ENCODE results near the gene ANTXR2.

ANTXR2 gene

DNA sequence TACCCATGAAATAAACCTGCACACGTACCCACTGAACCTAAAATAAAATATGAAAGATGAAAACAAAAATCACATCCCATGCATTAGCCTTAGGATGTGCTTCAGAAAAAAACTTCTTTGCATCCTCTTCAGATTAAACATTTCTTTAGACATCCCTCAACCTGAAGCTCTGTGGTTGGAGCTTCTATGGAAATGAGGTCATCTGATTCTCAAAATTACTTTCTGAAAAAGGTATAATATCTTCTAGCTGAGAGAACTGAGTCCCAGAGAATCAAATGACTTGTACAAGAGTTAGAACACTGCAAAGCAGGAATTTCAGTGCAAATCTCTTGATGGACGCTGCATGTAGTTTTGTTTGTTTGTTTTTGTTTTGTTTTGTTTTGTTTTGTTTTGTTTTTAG is 19.1 kb upstream of the ANTXR2 start:
- DNase-seq (ENCODE audit: low spot score), result no peak

DNA sequence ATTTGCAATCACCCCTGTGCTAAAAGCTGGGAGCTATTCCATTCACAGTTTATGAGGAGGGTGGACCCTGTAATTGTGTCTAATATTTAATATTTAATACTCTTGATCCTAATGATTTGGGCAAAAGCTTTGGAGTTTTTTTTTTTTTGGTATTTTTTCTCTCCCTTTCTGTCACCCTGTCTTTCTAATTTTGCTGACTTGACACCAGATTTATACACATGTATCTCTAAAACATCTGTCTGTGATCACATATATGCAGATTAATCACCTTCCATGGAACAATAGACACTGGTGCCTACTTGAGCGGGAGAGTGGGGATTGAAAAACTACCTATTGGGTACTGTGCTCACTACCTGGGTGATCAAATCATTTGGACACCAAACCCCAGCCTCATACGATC is 18.7 kb upstream of the ANTXR2 start:
- DNase-seq (ENCODE audit: low spot score), result no peak

DNA sequence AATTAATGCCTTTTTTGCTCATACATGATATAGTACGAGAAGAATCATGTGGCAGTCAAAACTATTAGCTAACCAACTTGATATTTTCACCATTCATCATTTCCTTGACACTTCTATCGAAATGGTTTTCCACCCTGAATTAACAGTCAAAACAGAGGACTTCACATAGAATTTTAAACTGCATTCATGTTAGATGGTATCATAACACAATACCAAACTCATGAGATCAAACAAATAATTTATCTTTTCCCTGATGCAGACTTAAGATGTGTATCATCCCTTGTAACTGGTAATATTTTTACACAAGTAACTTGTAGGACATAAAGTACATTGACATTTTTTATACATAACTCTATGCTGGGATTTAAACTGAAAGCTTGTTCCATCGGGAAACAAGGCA is 18.2 kb upstream of the ANTXR2 start:
- no peak for DNase-seq (ENCODE audit: low spot score)

DNA sequence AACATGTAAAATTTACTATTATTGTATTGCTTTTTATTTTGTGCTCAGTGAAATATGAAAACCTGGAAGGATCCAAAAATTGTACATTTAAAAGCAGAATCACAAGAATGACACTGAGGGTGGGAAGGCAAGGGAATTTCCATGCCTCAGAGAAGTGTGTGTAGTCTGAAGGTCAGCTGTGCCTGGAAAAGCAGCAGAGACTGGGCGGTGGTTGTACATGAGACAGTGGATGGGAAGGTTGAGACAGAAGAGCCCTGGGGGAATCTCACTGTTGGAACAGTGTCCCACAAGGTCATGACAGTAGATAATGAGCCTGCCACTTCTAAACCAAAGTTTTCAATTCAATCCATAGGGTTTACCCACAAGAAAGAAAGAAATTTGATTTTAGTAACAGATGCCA is 17.1 kb upstream of the ANTXR2 start:
- DNase-seq (ENCODE audit: low spot score), result no peak

DNA sequence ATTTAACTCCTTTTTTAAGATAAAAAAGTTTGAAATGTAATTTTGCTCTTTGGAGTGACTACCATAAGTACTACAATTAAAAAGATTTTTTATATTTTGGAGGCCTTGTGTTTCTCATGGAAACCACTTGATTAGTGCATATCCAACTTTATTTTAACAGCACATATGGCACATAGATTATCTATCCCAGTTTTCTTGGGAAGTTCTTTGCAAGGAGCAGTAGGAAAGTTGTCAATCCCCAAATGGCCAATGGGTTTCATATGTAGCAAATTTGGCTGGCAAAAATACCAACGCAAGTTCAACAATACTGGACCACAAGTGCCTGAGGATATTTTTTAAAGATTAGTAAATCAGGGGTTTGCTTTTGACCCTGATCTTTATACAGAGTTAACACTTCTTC is 15.4 kb upstream of the ANTXR2 start:
- no peak for DNase-seq (ENCODE audit: low spot score)

DNA sequence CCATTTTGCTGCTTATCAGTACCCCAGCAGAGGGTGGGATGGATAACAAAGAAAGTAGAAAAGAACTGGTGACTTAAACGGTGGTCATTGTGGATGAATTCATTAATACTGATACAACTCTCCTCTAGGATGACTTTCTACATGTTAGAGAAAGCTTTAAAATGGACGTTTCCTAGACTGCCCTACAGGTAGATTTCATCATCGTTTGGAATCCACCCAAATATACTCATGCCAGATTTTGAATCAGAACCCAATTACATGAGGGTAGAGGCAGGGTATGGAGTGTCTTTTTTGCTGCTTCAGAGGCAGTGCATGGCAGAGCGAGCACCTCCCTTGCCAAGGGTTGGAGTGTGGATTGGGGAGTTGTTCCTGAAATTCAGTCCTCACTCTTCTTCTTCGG is 13.3 kb upstream of the ANTXR2 start:
- no peak for DNase-seq (ENCODE audit: low spot score)

DNA sequence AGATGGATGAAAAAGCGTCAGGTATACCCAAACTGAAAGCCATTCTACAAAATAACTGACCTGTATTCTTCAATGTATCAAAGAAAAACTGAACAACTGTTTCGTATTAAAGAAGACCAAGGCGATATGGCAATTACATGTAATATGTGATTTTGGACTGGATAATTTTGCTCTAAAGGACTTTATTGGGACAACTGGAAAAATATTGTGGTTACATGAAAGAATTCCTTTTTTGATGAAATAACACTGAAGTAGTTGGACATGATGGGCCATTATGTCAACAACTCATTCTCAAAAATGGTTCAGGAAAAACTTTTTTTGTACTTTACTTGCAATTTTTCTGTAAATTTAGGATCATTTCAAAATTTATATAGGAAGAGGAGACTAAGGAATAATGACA is 12.1 kb upstream of the ANTXR2 start:
- no peak for DNase-seq (ENCODE audit: low spot score)

DNA sequence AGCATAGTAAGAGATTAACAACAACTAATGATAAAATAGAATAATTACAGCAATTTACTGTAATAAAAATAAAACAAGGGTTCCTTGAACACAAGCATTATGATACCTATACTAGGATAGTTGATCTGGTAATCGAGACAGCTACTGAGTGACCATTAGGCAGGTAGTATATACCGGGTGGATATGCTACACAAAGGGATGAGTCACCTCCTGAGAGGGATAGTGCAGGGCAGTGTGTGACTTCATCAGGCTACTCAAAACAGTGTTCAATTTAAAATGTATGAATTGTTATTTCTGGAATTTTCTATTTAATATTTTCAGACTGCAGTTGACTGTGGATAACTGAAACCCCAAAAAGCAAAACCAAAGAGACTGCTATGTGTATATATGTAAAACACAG is 9.7 kb upstream of the ANTXR2 start:
- DNase-seq (ENCODE audit: low spot score), result no peak

DNA sequence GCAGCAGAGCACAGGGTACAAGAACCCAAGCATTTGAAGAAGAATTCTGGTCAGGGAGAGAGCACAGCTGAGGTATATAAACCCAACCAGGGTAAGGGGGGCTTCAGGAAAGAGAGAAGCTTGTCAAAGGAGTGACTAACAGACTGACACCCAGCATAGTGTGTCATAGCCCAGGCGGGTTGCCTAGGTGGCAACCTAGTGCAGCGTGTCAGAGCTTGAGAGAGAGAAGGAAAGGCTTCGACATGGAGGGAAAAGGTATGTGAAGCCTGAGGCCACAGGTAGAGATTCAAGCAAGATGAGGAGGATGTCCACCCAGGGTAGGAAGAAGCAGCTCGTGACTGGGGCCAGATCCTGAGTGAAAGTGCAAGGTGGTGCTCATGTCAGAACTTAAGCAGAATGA is 8.5 kb upstream of the ANTXR2 start:
- peak; percentile 14 for DNase-seq (ENCODE audit: low spot score)

DNA sequence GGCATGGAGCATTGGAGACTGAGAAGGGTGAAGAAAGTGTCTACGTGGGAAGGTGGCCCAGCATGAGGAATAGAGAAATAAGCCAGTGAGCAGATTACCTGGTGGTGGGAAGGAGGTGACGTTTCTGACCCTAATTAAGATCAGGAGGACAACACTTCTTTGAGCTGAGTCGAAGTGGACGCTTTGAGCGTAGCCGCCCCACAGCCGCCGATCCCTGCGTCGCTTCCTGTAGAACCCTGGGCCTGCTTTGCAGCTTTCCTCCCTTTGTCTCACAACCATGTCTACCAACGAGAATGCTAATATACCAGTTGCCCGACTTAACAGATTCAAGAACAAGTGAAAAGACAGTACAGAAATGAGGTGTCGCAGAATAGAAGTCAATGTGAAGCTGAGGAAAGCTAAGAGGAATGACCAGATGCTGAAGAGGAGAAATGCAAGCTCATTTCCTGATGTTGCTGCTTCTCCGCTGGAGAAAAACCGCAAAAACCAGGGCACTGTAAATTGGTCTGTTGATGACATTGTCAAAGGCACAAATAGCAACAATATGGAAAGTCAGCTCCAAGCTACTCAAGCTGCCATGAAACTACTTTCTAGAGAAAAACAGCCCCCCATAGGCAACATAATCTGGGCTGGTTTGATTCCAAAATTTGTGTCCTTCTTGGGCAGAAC is 6.4 kb upstream of the ANTXR2 start:
- no peak for DNase-seq (ENCODE audit: low spot score)

DNA sequence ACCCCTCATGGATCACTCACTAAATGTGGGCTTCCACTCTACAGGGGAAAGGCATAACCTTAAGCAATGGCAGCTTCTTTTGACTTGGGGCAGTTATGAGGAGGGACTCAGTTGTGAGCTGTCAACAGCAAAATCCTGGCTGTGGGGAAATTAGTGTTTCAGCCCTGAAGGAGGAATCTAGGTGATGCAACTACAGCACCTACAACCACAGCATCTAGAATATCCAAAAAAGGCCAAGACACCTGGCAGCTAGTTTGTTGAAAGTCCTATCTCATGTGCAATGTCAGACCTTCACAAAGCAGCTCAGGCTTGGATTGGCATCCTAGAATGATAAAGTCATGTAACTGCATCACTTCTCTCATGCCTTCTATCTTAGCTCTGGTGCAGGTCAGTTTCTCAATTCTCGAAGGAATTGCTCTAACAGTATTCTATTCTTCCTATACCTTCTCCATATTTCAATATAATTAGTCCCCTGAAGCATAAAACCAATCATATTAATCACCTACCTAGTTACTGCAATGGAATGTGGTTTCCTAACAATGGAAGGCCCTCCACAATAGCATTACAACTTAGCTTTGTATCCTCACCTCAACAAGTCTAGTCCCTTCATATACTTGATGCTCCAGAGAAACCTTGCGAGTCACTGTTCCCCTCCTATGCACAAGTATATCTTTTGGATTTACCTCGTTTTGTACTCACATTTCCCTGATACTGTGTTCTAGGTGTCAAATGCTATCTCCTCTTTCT is 5.5 kb upstream of the ANTXR2 start:
- no peak for DNase-seq (ENCODE audit: low spot score)

DNA sequence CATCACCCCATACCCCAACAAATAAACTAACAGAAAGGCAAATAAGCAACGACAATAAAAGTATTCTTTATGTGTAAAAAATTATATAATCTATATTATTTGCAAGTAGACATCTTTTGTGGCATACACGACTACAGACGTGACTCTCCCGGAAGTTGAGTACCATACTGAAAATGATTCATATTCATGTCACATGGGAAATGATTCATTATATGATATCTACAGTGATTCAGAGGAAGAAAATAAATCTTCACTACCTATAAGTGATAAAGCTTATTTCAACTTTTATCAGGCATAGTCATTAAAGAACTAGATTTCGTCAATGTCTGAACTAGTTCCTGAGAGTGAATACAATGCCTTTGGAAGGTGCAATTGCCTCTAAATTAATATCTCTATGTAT is 4.6 kb upstream of the ANTXR2 start:
- DNase-seq (ENCODE audit: low spot score), result peak; percentile 53

DNA sequence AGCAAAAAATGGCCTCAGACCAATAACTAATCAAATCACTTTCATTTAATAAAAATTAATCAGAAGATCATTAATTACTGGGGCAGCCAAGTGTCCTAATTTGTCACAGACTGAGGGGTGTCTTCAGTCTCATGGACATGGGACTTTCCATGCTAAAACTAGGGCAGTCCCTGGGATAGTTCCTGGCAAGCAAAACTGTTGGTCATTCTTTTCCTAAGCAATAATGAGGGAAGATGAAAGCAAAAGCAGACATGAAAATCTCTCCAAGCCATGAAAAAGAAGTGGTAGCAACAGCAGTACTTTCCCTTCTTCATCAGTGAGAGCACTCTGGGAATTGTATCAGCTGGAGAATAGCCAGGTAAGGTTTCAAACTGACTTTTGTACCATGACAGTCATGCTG is 3.7 kb upstream of the ANTXR2 start:
- no peak for DNase-seq (ENCODE audit: low spot score)

DNA sequence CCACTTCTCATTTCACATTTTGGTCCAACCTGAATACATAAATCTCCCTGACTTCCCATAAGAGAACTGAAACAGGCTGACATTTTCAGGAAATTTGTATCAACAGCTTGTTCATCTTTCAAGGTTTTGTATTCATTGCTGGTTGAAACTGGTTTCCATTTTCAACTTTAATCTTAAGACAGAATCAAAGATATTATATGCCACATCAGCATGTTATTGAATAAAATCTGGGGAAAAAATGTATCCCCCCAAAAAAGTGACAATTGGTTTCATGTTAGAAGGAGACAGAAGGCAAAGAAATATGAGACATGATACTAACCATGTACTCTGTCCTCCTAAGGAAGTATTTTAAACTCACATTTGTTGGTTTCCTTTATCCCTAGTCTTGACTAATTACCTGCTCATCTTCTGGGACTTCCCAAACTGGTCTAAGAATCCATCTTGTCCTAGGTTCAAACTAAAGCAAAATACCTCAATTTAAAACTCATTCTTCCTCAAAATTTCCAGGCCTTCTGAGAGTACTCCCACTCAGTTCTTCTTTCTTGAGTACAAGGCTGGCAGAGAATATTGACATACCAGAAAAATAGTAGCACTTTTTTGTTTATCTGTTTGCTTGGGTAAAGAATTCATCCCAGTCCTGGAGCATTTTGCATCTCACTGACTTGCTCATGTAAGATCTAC is 3.1 kb upstream of the ANTXR2 start:
- DNase-seq (ENCODE audit: low spot score), result no peak

DNA sequence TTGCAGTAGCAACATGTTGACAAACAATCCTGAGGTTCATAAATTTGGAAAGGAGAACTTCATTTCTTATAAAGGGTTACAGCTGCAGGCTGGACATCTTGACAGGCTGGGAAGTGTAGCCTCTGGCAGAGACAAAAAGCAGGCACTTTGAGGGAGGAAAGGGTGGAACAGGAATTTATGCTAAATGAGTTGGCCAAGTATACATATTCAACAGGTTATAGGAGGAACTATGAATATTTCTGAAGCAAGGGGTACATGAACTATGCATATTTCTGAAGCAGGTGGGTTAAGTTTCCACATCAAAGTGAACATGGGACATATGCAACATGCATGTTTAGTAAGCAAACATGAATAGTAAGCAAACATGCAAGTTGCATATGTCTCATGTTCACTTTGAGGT is 1.6 kb upstream of the ANTXR2 start:
- DNase-seq (ENCODE audit: low spot score), result no peak

DNA sequence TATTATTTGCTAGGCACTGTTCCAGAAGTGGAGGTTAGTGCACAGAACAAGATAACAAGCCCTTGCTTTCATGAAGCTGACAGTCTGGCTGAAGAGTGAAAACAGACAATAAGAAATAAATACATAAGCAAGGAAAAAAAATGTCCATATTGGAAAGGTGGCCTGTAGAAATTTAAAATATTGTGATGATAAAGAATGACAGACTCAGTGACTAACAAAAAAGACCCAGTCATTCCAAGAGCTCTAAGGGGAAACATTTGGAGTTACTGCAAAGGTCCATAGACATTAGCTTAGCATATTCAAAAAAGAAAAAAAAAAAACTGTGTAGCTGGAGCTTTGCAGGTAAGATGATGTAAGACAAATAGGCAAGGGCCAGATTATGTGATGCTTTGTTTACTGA is 1.0 kb upstream of the ANTXR2 start:
- DNase-seq (ENCODE audit: low spot score), result no peak

DNA sequence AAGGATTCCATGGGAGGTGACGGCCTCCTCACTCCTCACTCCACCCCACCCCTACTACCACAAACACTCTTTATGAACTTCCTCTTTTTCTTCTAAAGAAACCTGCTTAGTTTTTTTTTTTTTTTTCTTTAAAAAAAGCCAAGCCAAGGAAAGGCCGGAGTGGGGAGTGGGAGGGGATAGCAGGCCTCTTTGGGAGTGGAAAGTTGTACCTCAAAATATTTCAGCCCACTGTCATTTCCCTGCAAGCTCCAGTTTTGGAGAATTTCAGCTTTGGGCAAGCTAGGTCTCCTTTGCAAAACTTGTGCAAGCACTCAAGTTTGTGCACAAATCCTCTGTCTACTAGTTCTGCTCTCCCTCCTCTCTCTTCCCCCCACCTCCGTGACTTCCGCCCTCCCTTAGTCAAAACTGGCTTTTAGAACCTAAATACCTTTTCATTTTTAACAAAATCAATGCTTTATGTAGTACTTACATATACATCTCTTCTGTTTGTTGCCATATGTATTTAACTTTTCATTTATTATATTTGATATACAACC is 512 bp upstream of the ANTXR2 start:
- DNase-seq (ENCODE audit: low spot score), result peak; percentile 31

DNA sequence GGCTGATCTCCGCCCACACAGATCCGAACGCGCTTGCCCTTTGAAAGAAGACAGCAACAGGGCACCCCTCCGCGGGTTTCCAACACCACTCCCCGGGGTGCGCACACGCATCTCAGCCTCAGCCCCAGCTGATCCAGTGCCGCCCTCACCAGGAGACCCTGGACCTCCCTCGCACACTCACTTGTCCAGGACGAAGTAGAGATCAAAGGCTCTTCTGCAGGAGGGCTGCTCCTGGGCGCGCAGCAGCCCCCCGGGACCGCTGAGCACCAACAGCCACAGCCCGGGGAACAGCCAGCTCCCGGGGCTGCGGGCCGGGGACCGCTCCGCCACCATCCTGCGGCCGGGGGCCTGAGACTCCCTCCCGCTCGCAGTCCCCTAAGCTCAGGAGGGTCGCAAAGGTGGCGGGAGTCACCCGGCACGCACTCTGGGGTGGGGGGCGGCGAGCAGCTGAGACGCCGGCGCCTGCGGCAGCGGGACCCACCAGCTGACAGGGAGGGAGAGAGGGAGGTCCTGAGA is 743 bp downstream of the ANTXR2 start:
- DNase-seq (ENCODE audit: low spot score), result peak; percentile 67

DNA sequence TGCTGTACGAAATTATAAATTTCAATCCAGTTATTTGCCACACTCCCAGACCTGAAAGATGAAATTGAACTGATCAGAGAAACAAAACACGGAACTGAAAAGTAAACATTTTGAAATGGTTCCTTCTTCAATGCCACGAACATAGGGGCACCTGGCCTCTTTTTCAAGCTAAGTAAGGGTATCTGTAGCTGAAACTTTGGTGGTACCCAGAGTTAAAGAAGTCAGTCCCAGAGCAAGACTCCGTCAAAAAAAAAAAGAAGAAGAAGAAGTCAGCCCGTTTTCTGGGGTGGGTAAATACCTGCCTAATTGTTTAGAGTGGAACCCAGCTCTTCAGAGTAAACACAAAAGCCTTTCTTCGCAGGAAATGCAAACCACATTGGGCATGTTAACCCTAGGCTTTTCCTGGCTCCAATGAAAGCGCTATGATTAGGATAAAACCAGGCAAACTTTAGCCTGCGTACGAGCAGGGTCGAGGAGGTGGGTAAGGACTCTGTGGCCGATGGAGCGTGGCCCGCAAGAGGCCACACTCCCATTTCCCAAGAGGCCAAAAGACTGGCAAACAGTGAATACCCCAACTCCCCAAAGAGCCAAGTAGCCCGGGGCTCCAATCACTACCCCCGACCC is 1.3 kb downstream of the ANTXR2 start:
- no peak for DNase-seq (ENCODE audit: low spot score)

DNA sequence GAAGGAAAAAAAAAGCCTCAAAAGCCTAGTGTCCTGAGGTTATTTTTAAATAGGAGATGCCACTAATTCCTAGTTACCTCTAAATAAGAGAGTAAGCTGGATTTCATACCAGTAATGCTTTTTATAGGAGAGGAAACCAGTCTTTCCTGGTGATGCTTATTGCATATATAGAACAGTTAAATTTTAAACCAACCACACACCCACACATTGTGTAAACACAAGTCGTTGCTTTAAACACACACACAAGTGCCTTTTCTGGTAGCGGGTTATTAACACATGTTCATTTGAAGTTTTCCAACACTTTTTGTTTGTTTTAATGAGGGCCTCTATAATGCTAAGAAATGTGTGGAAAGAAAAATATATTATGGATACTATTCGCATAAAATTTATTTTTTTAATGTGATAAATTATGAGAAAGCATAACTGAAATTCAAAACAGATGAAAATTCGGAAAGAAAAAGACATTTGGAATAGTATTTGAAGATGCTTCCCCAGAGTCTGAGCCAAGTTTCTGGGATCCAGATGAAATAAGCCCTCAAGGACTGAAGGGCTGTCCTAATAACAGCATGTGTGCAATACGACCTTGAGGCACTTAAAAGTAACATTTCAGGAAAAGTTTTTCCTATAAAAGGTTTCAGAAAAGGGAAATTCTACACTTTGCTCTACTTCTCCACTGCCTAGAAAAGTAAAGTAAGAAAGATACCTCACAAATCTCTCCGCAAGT is 2.0 kb downstream of the ANTXR2 start:
- DNase-seq (ENCODE audit: low spot score), result no peak

DNA sequence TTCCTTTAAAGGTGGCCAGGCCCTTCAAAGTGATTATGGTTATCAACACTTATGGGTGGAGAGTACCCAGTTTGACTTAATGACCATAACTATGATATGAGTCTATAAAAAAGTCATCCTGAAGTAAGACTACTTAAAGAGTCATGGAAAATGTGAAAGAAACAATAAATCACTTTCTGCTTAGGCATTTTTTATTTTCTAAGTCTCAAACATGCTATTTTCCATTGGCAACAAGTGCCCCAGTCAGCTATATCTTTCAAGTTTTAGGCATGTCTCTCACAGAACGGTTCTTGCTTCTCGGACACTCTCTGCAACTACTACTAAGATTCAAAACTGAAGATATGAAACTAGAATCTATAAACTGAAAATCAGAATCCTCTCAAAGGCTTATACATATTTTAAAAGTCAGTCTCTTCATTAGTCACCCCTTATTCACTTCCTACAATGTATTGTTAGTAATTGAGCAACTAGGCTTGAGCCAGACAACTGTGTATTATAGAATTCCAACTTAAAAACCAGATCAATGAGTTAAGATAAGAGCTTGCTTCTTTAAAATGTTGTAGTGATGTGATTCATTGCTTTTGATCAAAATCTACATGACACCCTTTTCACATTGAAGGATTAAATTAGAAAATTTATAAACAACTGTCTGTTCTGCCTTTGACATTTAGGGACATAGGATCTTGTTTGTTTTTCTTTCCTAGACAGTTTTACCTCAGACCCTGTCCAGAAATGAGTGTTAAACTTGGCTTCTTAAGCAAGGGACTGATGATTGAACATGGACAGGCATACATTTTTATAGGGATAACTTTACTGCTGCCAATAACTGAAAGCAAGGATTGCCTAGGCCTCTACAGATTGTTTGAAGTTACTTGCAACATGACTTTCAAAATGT is 2.9 kb downstream of the ANTXR2 start:
- DNase-seq (ENCODE audit: low spot score), result peak; percentile 48
